22Rv1 (cell line): ENCODE data around the gene NOC2L.

Experiments used
- H3K27ac ChIP-seq: fragments of 450-650 bp; 2 replicates; pipeline ENCODE4 v1.5.1; 2017
- CTCF ChIP-seq: fragments of 450-650 bp; IDR thresholded peaks from 2 replicates; pipeline ENCODE4 v1.5.1; 2017; ENCODE audit warnings: mild to moderate bottlenecking
- ZFX ChIP-seq: fragments of 450-650 bp; IDR thresholded peaks from 2 replicates; pipeline ENCODE4 v1.6.1; 2017; ENCODE audit warnings: antibody characterized with exemption, borderline replicate concordance

The NOC2L gene

GRCh38 chr1:916173-917075 lies 42.6 kb downstream of the NOC2L start:
- H3K27ac ChIP-seq: peak overlapping the region; percentile 91
- TF ChIP-seq ZFX: no peak
- no peak for TF ChIP-seq CTCF

GRCh38 chr1:915295-916172 lies 43.5 kb downstream of the NOC2L start:
- peak overlapping the region; percentile 91 for H3K27ac ChIP-seq
- TF ChIP-seq CTCF: no peak
- TF ChIP-seq ZFX: no peak

DNA sequence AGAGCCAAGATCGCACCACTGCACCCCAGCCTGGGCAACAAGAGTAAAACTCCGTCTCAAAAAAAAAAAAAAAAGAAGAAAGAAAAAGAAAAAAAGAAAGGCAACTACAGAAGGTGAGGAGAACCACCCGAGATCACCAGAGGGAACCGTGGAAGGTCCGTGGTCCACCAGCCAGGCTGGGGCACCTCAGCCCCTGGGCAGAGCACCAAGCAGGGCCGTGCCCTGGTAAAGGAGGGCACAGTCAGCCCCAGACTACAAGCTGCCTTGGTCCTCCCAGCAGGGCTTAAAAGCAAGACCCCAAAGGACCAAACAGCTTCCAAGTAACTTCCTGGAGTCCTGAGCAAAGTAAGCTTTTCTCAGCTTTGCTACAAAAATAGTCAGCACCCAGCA lies 44.2 kb downstream of the NOC2L start:
- TF ChIP-seq CTCF (no peak), ZFX (no peak)
- no peak overlapping the region for H3K27ac ChIP-seq

DNA sequence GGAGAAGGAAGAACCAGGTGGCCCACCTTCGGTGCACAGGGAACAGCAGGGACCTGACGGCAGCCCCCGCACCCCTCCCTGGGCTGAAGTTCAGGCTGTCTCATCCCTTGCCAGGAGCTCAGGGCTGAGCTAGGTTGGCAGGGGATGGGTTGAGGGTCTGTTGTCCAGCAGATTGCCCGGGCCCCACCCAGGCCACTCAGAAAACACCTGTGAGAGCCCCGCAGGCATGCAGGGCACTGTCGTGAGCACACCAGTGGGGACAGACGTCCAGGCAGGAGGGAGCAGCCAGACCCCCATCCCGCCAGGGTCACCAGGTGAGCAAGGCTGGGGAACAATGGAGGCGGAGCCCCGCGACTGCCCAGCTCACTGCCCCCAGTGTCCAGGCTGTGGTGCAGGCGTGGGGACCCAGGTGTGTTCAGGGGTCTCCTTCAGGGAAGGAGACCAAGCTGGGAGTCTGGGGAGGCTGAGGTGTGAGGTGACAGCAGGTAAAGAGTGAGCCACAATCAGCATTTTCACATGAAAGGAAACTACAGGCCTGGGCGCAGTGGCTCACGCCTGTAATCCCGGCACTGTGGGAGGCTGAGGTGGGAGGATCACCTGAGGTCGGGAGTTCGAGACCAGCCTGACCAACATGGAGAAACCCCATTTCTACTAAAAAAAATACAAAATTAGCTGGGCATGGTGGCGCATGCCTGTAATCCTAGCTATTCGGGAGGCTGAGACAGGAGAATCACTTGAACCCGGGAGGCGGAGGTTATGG lies 44.7 kb downstream of the NOC2L start:
- 0 out of 2 replicates have a peak overlapping the region, but pooled peaks have one; percentile 48 for H3K27ac ChIP-seq
- TF ChIP-seq CTCF (no peak), ZFX (no peak)

DNA sequence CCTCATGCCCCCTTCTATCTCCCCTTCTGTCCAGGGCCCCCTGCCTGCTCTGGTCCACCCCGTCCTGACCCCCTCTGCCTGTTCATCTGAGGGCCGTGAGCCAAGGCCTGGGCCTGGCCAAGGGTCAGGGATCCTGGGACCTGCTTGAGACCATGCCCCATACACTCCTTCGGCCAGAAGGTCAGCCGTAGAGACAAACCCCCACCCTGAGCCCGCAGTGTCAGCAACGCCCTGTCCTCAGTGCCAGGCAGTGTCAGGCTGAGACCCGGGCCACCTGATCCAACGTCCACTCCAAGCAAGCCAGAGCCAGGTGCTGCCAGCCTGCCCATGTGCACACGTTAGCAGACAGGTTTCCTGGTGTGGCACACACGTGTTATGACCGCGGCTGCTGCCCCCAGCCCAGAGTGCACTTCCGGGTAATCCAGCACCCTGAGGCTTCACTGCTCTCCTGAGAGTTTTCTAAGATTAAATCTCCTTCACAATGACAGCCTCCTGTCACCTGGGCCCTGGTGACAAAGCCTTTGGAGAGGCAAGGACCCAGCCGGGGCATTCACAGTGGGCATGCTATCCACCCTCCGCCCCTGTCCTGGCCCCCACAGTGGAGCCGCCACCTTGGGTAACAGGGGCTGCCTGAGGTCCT lies 45.4 kb downstream of the NOC2L start:
- TF ChIP-seq CTCF (no peak), ZFX (no peak)
- H3K27ac ChIP-seq: peak overlapping the region; percentile 48; the same call in 1 of the 2 replicates

GRCh38 chr1:912740-913301 lies 46.2 kb downstream of the NOC2L start:
- TF ChIP-seq ZFX: no peak
- TF ChIP-seq CTCF: peak; percentile 47
- H3K27ac ChIP-seq: peak overlapping the region; percentile 48
